IMR-90 (cell line): ENCODE measurements around the gene DOCK10. TPM values are rescaled to one million over a fixed set of nuclear protein-coding genes. Genes with fewer than 3 reads are reported as not detected.

ENCODE experiments used
- ATAC-seq: fragments of 200-7000 bp; cut with Tn5 transposase; 2 replicates; pipeline ENCODE4 v1.9.1; 2020; ENCODE audit warnings: low read depth, mild to moderate bottlenecking, moderate library complexity
- BruUV-seq: library from RNA; stranded (reverse); fragments of 400-500 nt; replicated peaks from 2 replicates; lab custom pipeline; 2021; lab: Mats Ljungman, UMichigan
- CTCF ChIA-PET: fragments of 300-600 bp; formaldehyde crosslinking; extraction: SDS; loops from one replicate; lab custom pipeline; 2021; ENCODE audit warnings: antibody characterized with exemption; lab: Yijun Ruan, JAX
- POLR2A ChIA-PET: fragments of 300-600 bp; sonication (Branson Sonifier 250); formaldehyde crosslinking; loops from one replicate; lab custom pipeline; 2022; ENCODE audit warnings: antibody characterized with exemption; ENCODE audit not compliant: unreplicated experiment; lab: Charles Lee
- DNase-seq: peaks from one replicate; pipeline ENCODE4 v3.0.0; 2013
- H2AFZ ChIP-seq: replicated peaks from 2 replicates; pipeline ENCODE3; 2013; ENCODE audit warnings: low read length, mild to moderate bottlenecking; ENCODE audit not compliant: poor library complexity
- H2AK5ac ChIP-seq: 2 replicates; pipeline ENCODE4 v1.6.1; 2013; ENCODE audit warnings: low read depth, low read length, inconsistent platforms
- H2AK9ac ChIP-seq: replicated peaks from 2 replicates; pipeline ENCODE3; 2013; ENCODE audit warnings: mild to moderate bottlenecking, low read depth, low read length, moderate library complexity; ENCODE audit not compliant: poor library complexity
- H2BK120ac ChIP-seq: 2 replicates; pipeline ENCODE4 v1.6.1; 2013; ENCODE audit warnings: low read depth, low read length, inconsistent platforms
- H2BK15ac ChIP-seq: 3 replicates; pipeline ENCODE4 v1.6.1; 2013; ENCODE audit warnings: low read depth, low read length, inconsistent platforms
- H2BK20ac ChIP-seq: 2 replicates; pipeline ENCODE4 v1.6.1; 2013; ENCODE audit warnings: low read depth, mild to moderate bottlenecking, inconsistent platforms, low read length, moderate library complexity
- H2BK5ac ChIP-seq: 2 replicates; pipeline ENCODE4 v1.6.1; 2013; ENCODE audit warnings: mild to moderate bottlenecking, low read depth, low read length, inconsistent platforms; ENCODE audit not compliant: poor library complexity, severe bottlenecking
- H3K14ac ChIP-seq: replicated peaks from 2 replicates; pipeline ENCODE4 v1.6.1; 2013; ENCODE audit warnings: low read depth, low read length, inconsistent platforms
- H3K18ac ChIP-seq: 2 replicates; pipeline ENCODE4 v1.6.1; 2013; ENCODE audit warnings: low read depth, low read length, control low read depth
- H3K23ac ChIP-seq: 2 replicates; pipeline ENCODE4 v1.6.1; 2013; ENCODE audit warnings: low read depth, low read length, inconsistent platforms
- H3K27ac ChIP-seq: 2 replicates; pipeline ENCODE4 v1.5.1; 2013; ENCODE audit warnings: mild to moderate bottlenecking, control low read depth, low read length; ENCODE audit not compliant: insufficient read depth
- H3K27me3 ChIP-seq: 2 replicates; pipeline ENCODE4 v1.6.1; 2013; ENCODE audit warnings: low read length; ENCODE audit not compliant: control insufficient read depth, insufficient read depth
- H3K36me3 ChIP-seq: 2 replicates; pipeline ENCODE4 v1.6.1; 2013; ENCODE audit warnings: low read length, mixed read lengths; ENCODE audit not compliant: control insufficient read depth, insufficient read depth
- H3K4ac ChIP-seq: 2 replicates; pipeline ENCODE4 v1.6.1; 2013; ENCODE audit warnings: low read depth, low read length, inconsistent platforms
- H3K4me1 ChIP-seq: 2 replicates; pipeline ENCODE4 v1.6.1; 2013; ENCODE audit warnings: low read length, mixed read lengths; ENCODE audit not compliant: control insufficient read depth, insufficient read depth
- H3K4me2 ChIP-seq: 2 replicates; pipeline ENCODE4 v1.6.1; 2013; ENCODE audit warnings: low read depth, mild to moderate bottlenecking, control low read depth, low read length, moderate library complexity
- H3K4me3 ChIP-seq: 2 replicates; pipeline ENCODE4 v1.5.1; 2013; ENCODE audit warnings: low read depth, mild to moderate bottlenecking, control low read depth, low read length, moderate library complexity; ENCODE audit not compliant: insufficient read depth
- H3K56ac ChIP-seq: 2 replicates; pipeline ENCODE4 v1.6.1; 2013; ENCODE audit warnings: low read length, inconsistent platforms; ENCODE audit not compliant: insufficient read depth; ENCODE audit errors: extremely low read depth
- H3K79me1 ChIP-seq, 2 experiments: 2 replicates each; pipeline ENCODE4 v1.6.1; 2013; ENCODE audit warnings: low read length in 2 of 2, inconsistent platforms in 1 of 2, low read depth in 1 of 2
- H3K9ac ChIP-seq: 2 replicates; pipeline ENCODE4 v1.6.1; 2013; ENCODE audit warnings: low read depth, low read length, control low read depth
- H3K9me1 ChIP-seq: 2 replicates; pipeline ENCODE4 v1.6.1; 2013; ENCODE audit warnings: low read length, inconsistent platforms; ENCODE audit not compliant: insufficient read depth
- H3K9me3 ChIP-seq: 2 replicates; pipeline ENCODE4 v1.6.1; 2013; ENCODE audit warnings: low read length; ENCODE audit not compliant: control insufficient read depth, insufficient read depth
- H4K20me1 ChIP-seq: 2 replicates; pipeline ENCODE4 v1.6.1; 2013; ENCODE audit warnings: low read length, inconsistent platforms; ENCODE audit not compliant: insufficient read depth
- H4K5ac ChIP-seq: 2 replicates; pipeline ENCODE4 v1.6.1; 2013; ENCODE audit warnings: mild to moderate bottlenecking, low read depth, low read length, control low read depth
- H4K8ac ChIP-seq, 2 experiments: 2 replicates each; pipeline ENCODE4 v1.6.1; 2013; ENCODE audit warnings: low read depth in 2 of 2, low read length in 2 of 2, control low read depth in 1 of 2, inconsistent platforms in 1 of 2
- H4K91ac ChIP-seq: 2 replicates; pipeline ENCODE4 v1.6.1; 2013; ENCODE audit warnings: low read depth, low read length, inconsistent platforms; ENCODE audit not compliant: insufficient read depth
- RFX5 ChIP-seq: IDR thresholded peaks from 2 replicates; pipeline ENCODE4 v1.8.0; 2012; ENCODE audit warnings: low read depth, mild to moderate bottlenecking, low read length, moderate library complexity
- WGBS, 2 experiments: methylation state at CpG; one replicate each; pipeline versions ENCODE4 v1.1.5 to v1.1.7; 2013; ENCODE audit warnings: missing lambda C conversion rate in 2 of 2; ENCODE audit not compliant: insufficient read length in 1 of 2; ENCODE audit errors: extremely low coverage in 2 of 2; 5-methylcytosine and 5-hydroxymethylcytosine counted together
- dilution Hi-C: fragments of 300-500 bp; cut with HindIII; formaldehyde crosslinking; loops from one replicate; pipeline ENCODE4 v1.14.3; 2018; ENCODE audit warnings: low sequenced_read_pairs; ENCODE audit not compliant: unreplicated experiment
- in situ Hi-C: fragments of 300-500 bp; cut with MboI; formaldehyde crosslinking; loops from 3 replicates; pipeline ENCODE4 v1.14.3; 2019; ENCODE audit warnings: low sequenced_read_pairs, inconsistent platforms, mixed read lengths
- intact Hi-C: fragments of 100-400 bp; cut with micrococcal nuclease; formaldehyde crosslinking; loops from 2 replicates; pipeline ENCODE4 v1.10.0; 2022
- polyA plus RNA-seq, 3 experiments: library from polyadenylated mRNA; depleted of rRNA; stranded (reverse); fragments of >200 nt; gene quantifications; 2 replicates each; pipeline ENCODE4 v1.2.3, GENCODE V29; 2012; ENCODE audit warnings: low replicate concordance in 1 of 3
- total RNA-seq: library from RNA; depleted of rRNA; stranded (reverse); fragments of >200 nt; gene quantifications from 2 replicates; pipeline ENCODE4 v1.2.3, GENCODE V29; 2012

The DOCK10 gene
- total and polyA plus RNA-seq, 2 of the 4 experiments (the other 2 are of a cell fraction): 58.6 to 75.3 TPM

- Histone ChIP-seq H3K4me2 (no peak overlapping the region), H2BK20ac (no peak overlapping the region), H3K14ac (no peak overlapping the region), H3K4me3 (no peak overlapping the region), H4K20me1 (no peaks in the 10 kb centered on the region), H3K27me3 (no peaks in the 10 kb centered on the region), H3K79me1 (peaks cover 8 to 55% of the 10 kb centered on the region in 2 experiments; a peak in 3 of 4 replicates), H3K4ac (no peak overlapping the region), H3K9me1 (peaks cover 7% of the 10 kb centered on the region), H3K36me3 (no peaks in the 10 kb centered on the region), H3K56ac (no peak overlapping the region), H2AK9ac (no peak overlapping the region), H3K27ac (no peak overlapping the region), H2BK120ac (no peak overlapping the region), H4K5ac (no peak overlapping the region), H3K23ac (no peak overlapping the region), H2BK5ac (no peak overlapping the region), H3K9me3 (no peaks in the 10 kb centered on the region), H4K8ac (no peak overlapping the region), H2AK5ac (no peak overlapping the region), H3K9ac (no peak overlapping the region), H4K91ac (no peak overlapping the region), H2AFZ (no peak overlapping the region), H2BK15ac (no peak overlapping the region), H3K4me1 (peaks cover 2% of the 10 kb centered on the region; the same call in 1 of the 2 replicates), H3K18ac (no peak overlapping the region)
- no peak for TF ChIP-seq RFX5
- dilution Hi-C loops: no loop called here
- WGBS, 2 experiments: no CpG with 5 or more reads among the region's 3 CpGs
- no TSS peak for BruUV-seq
- in situ Hi-C loops: no loop called here
- no peak for ATAC-seq
- DNase-seq: no peak
- intact Hi-C loops: no loop called here
- POLR2A ChIA-PET: no interaction called here
- CTCF ChIA-PET: no interaction called here
These were observed 4.1 kb downstream of the DOCK10 start for GRCh38 chr2:225038231-225038523.
